ENCODE results near the gene STAC3.
A peak's percentile ranks its signal among the peaks of the same experiment; 100 is the strongest.

STAC3 gene

GRCh38 chr12:57242329-57242690 is 8.7 kb downstream of the STAC3 start:
- FAIRE-seq: no peak
- no peak for DNase-seq (ENCODE audit: insufficient read length, low spot score)
- TF ChIP-seq SPI1 (IDR thresholded peaks at IDR 0.05; ENCODE audit: low read depth, low read length) (no peak), POU2F2 (IDR thresholded peaks at IDR 0.05; ENCODE audit: low read depth, low read length) (no peak), POLR2AphosphoS5 (IDR thresholded peaks at IDR 0.05; ENCODE audit: low read depth, low read length) (no peak), POLR2A (IDR thresholded peaks at IDR 0.05; ENCODE audit: low read depth, low read length) (no peak), TAF1 (IDR thresholded peaks at IDR 0.05; ENCODE audit: low read depth, low read length) (no peak), PAX5 (IDR thresholded peaks at IDR 0.05; ENCODE audit: insufficient read depth, low read length, severe bottlenecking) (no peak)

- DNase-seq (ENCODE audit: insufficient read length, low spot score) (no peak), FAIRE-seq (no peak)
- TF ChIP-seq TAF1 (IDR thresholded peaks at IDR 0.05; ENCODE audit: low read depth, low read length) (no peak), POU2F2 (IDR thresholded peaks at IDR 0.05; ENCODE audit: low read depth, low read length) (no peak), POLR2A (IDR thresholded peaks at IDR 0.05; ENCODE audit: low read depth, low read length) (no peak), SPI1 (IDR thresholded peaks at IDR 0.05; ENCODE audit: low read depth, low read length) (no peak), PAX5 (IDR thresholded peaks at IDR 0.05; ENCODE audit: insufficient read depth, low read length, severe bottlenecking) (no peak), POLR2AphosphoS5 (IDR thresholded peaks at IDR 0.05; ENCODE audit: low read depth, low read length) (no peak)
Observed at GRCh38 chr12:57241402-57242310, 9.3 kb downstream of the STAC3 start.

GRCh38 chr12:57240926-57241401 is 10.0 kb downstream of the STAC3 start:
- DNase-seq (ENCODE audit: insufficient read length, low spot score) (no peak), FAIRE-seq (no peak)
- TF ChIP-seq POU2F2 (IDR thresholded peaks at IDR 0.05; ENCODE audit: low read depth, low read length) (no peak), PAX5 (IDR thresholded peaks at IDR 0.05; ENCODE audit: insufficient read depth, low read length, severe bottlenecking) (no peak)

- TF ChIP-seq POU2F2 (IDR thresholded peaks at IDR 0.05; ENCODE audit: low read depth, low read length) (peak; percentile 76), POLR2AphosphoS5 (IDR thresholded peaks at IDR 0.05; ENCODE audit: low read depth, low read length) (no peak), SPI1 (IDR thresholded peaks at IDR 0.05; ENCODE audit: low read depth, low read length) (0 out of 2 replicates have a peak, but pooled peaks have one; percentile 7)
- FAIRE-seq (peak; percentile 96), DNase-seq (ENCODE audit: insufficient read length, low spot score) (no peak)
Observed at GRCh38 chr12:57240066-57240921, 10.7 kb downstream of the STAC3 start.

GRCh38 chr12:57239587-57240065 is 11.4 kb downstream of the STAC3 start:
- DNase-seq (ENCODE audit: insufficient read length, low spot score): no peak
- peak; percentile 67 for FAIRE-seq
- TF ChIP-seq PAX5 (IDR thresholded peaks at IDR 0.05; ENCODE audit: insufficient read depth, low read length, severe bottlenecking): no peak
- 0 out of 2 replicates have a peak, but pooled peaks have one; percentile 27 for TF ChIP-seq SPI1 (IDR thresholded peaks at IDR 0.05; ENCODE audit: low read depth, low read length)

- FAIRE-seq: peak; percentile 93
- TF ChIP-seq POU2F2 (IDR thresholded peaks at IDR 0.05; ENCODE audit: low read depth, low read length): peak; percentile 19; the same call in 1 of the 2 replicates
- TF ChIP-seq TAF1 (IDR thresholded peaks at IDR 0.05; ENCODE audit: low read depth, low read length): no peak
- DNase-seq (ENCODE audit: insufficient read length, low spot score): peak; percentile 95
Observed at GRCh38 chr12:57238854-57239554, 12.0 kb downstream of the STAC3 start.

- TF ChIP-seq POLR2A (IDR thresholded peaks at IDR 0.05; ENCODE audit: low read depth, low read length): no peak
- no peak for TF ChIP-seq TAF1 (IDR thresholded peaks at IDR 0.05; ENCODE audit: low read depth, low read length)
- TF ChIP-seq SPI1 (IDR thresholded peaks at IDR 0.05; ENCODE audit: low read depth, low read length): no peak
- TF ChIP-seq PAX5 (IDR thresholded peaks at IDR 0.05; ENCODE audit: insufficient read depth, low read length, severe bottlenecking): no peak
- TF ChIP-seq POU2F2 (IDR thresholded peaks at IDR 0.05; ENCODE audit: low read depth, low read length): no peak
- no peak for TF ChIP-seq POLR2AphosphoS5 (IDR thresholded peaks at IDR 0.05; ENCODE audit: low read depth, low read length)
- FAIRE-seq (no peak), DNase-seq (ENCODE audit: insufficient read length, low spot score) (no peak)
Observed at GRCh38 chr12:57237932-57238853, 12.8 kb downstream of the STAC3 start.

GRCh38 chr12:57237596-57237931 is 13.4 kb downstream of the STAC3 start:
- TF ChIP-seq POU2F2 (IDR thresholded peaks at IDR 0.05; ENCODE audit: low read depth, low read length): no peak
- DNase-seq (ENCODE audit: insufficient read length, low spot score) (no peak), FAIRE-seq (no peak)
